HG03060 (cell line): ENCODE measurements around the gene NDRG2.
"Not testable (repeated sequence)": the region's sequence is repeated elsewhere in the genome, so short reads cannot be mapped to it uniquely, and the experiment has no call there.

ENCODE experiments used
- ATAC-seq: cut with Tn5 transposase; IDR thresholded peaks from one replicate; pipeline ENCODE4 v1.9.1; 2021; ENCODE audit warnings: low read depth, moderate number of reproducible peaks; ENCODE audit not compliant: unreplicated experiment

NDRG2 gene

GRCh38 chr14:21056520-21057163 lies 31.8 kb upstream of the NDRG2 start:
- no peak for ATAC-seq

DNA sequence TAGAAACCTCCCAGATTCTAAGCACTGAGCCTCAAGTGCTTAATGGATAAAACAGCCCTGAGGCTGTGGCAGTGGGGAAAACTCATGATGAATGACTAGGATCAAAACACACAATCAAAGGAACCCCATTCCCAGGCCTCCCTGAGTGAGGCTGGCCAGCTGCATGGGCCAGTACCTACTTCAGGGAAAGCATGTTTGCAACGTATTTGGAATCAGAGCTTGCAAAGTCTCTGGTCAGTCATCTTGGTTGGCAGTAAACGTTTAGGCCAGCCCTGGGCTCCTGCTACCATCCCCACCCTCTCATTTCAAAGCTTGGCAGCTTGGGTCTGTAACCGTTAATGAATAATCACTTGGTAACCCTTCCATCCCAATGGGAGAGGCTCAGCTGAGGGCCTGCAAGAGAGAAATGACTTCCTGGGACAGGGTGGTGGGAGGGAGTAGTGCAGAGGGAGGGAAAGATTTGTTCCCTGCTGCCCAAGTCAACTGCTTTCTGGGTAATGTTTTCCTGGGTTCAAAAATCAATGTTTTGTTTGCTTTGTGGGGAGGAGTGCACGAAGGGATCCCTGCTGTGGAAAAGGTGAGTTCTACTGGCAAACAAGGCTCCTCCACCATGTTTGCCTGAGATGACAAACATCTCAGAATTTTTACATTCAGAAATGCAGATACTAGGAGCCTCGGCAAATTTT lies 30.7 kb upstream of the NDRG2 start:
- no peak for ATAC-seq

DNA sequence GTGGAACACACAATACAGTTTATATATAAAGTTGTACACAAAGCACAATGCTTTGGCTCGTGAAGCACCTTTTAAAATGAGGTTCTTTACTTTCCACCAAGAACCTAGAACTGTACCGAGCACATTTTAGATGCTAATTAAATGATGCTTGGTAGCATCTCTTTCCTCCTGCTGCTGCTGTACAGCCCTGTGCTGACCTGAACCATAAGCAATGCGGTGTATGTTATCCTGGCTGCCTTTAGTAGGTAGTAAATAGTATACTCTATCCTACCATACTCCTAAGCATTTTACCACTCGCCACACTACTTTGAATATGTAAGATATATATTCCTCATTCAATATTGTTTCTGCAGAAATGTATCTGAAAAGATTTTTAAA lies 29.9 kb upstream of the NDRG2 start:
- no peak for ATAC-seq

GRCh38 chr14:21054123-21054767 lies 29.4 kb upstream of the NDRG2 start:
- no peak for ATAC-seq

DNA sequence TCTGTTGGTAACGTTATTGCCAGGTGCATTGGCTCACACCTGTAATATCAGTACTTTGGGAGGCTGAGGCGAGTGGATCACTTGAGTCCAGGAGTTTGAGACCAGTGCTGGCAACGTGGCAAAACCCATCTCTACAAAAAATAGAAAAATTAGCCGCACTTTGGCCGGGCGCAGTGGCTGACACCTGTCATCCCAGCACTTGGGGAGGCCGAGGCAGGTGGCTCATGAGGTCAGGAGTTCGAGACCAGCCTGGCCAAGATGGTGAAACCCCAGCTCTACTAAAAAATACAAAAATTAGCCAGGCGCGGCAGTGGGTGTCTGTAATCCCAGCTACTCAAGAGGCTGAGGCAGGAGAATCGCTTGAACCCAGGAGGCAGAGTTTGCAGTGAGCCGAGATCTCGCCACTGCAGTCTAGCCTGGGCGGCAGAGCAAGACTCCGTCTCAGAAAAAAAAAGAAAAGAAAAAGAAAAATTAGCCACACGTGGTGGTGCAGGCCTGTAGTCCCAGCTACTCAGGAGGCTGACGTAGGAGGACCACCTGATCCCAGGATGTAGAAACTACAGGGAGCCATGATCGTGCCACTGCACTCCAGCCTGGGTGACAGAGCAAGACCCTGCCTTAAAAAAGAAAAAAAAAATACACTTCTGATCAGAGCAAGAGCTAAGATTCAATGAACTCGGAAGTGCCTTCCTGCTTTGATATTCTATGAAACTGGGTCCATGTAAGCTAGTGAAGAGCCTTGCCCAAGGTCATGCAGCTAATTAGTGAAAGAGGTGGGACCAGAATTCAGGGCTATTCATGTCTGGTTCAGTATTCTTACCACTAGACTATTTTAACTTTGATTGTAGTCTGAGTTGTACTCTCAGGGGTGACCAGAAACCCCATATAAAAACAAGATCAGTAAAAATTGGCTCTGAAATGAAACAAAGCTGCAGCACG lies 28.6 kb upstream of the NDRG2 start:
- no peak for ATAC-seq

- no peak for ATAC-seq
These were observed 25.7 kb upstream of the NDRG2 start for GRCh38 chr14:21050597-21050996.

- ATAC-seq = no peak
These were observed 24.4 kb upstream of the NDRG2 start for GRCh38 chr14:21049271-21049673.

- no peak for ATAC-seq
These were observed 23.8 kb upstream of the NDRG2 start for GRCh38 chr14:21048638-21049037.

- ATAC-seq = no peak
These were observed 22.5 kb upstream of the NDRG2 start for GRCh38 chr14:21047378-21047781.

DNA sequence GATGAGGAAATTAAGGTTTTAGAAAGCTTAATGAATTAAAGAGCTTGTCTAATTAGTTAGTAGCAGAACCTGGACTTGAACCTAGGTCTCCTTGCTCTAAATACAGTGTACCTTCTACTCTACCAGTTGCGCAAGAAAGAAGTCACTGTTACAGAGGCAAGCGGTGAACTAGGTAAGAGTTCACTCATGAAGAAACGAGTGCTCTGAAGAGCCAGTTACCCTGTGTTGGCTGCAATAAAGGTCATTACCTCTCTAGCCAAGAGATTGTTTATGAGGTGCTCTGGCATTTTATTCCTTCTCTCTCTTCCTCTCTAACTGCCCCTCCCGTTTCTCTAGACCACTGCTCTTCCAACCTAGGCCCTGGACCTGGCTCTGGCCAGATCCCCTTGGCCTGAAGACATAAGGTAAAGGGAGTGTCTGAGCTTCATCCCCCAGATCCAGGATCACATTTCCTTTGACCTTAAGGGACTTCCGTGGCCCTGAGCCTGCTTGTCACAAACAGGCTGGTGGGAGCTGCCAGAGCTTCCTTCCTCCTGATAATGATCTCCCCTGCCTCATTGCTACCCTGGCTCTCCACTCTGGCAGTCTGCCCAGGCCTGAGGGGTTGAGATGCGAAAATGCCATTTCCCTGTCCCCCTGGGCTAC lies 19.2 kb upstream of the NDRG2 start:
- no peak for ATAC-seq

DNA sequence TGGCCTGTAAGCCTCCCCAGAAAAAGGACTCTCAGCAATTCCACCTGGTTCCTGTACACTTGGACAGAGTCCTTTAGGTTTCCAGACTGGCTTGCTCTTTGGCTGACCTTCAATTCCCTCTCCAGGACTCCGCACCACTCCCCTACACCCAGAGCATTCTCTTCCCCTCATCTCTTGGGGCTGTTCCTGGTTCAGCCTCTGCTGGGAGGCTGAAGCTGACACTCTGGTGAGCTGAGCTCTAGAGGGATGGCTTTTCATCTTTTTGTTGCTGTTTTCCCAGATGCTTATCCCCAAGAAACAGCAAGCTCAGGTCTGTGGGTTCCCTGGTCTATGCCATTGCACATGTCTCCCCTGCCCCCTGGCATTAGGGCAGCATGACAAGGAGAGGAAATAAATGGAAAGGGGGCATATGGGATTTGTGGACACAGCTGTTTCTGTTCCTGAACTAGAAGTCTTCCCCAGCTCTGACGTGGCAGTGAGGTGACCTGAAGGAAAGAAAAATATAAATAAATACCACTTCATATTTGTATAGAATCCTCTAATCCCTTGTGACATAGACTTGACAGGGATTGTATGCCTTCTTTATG lies 18.6 kb upstream of the NDRG2 start:
- ATAC-seq = no peak

DNA sequence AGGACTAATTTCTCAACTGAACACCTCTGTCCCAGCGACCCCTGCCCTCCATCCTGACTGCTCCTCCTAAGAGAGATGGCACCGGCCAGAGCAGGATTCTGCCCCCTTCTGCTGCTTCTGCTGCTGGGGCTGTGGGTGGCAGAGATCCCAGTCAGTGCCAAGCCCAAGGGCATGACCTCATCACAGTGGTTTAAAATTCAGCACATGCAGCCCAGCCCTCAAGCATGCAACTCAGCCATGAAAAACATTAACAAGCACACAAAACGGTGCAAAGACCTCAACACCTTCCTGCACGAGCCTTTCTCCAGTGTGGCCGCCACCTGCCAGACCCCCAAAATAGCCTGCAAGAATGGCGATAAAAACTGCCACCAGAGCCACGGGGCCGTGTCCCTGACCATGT lies 18.1 kb upstream of the NDRG2 start:
- ATAC-seq = no peak

- no peak for ATAC-seq
These were observed 17.0 kb upstream of the NDRG2 start, which contains the start of gene RNASE7 for GRCh38 chr14:21041676-21042433. Gene RNASE7 (plus strand): TSS chr14:21042362. CDS start chr14:21042993, 631 bp downstream.

- not testable (repeated sequence) for ATAC-seq
These were observed 16.1 kb upstream of the NDRG2 start for GRCh38 chr14:21040941-21041340.

GRCh38 chr14:21040370-21040925 lies 15.6 kb upstream of the NDRG2 start:
- no peak for ATAC-seq

GRCh38 chr14:21039585-21040369 lies 14.9 kb upstream of the NDRG2 start:
- no peak for ATAC-seq

- ATAC-seq = no peak
These were observed 13.9 kb upstream of the NDRG2 start for GRCh38 chr14:21038441-21039422.
